ENCODE measurements around the gene OPN3. TPM values are rescaled to one million over a fixed set of nuclear protein-coding genes. Genes with fewer than 3 reads are reported as not detected.

Gene OPN3
- total and polyA plus RNA-seq, 2 of the 4 experiments (the other 2 are of a cell fraction): 16.4 to 21.9 TPM

DNA sequence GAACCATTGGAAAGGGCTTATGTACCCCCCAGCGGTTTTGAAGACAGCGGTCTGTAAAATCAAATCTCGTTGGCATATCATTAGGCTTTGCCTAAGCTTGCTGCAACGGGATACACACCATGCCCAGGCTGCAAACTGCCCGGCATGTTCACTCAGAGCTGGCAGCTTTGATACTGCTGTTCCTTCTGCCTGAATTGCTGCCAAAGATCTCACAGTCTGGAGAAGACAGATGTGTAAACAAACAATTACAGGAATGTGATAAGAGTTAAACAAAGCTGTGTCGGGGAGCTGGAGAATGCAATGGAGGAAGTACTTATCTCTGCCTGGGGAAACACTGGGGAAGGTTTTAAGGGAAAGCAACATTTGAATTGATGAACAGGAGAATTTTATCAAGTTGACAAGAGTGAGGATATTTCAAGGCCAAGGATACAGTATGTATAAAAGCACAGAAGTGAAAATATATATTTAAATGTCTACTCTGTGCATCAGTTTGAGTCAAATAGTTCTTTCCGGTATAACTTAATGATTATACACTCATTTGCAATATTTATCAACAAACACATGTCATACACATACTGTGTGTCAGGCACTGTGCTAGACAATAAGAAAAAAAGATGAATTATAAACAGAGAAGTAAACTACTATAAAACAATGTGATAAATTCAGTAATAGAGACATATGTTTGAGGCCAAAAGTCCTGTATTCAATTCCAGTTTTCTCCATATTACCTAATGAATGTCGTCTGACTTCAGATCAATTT, 29.9 kb downstream of the OPN3 start (continued):
- TF ChIP-seq BHLHE40 (IDR thresholded peaks at IDR 0.05; ENCODE audit: low read depth, low read length) (no peak), MAFK (IDR thresholded peaks at IDR 0.05; ENCODE audit: low read depth, low read length) (no peak)

DNA sequence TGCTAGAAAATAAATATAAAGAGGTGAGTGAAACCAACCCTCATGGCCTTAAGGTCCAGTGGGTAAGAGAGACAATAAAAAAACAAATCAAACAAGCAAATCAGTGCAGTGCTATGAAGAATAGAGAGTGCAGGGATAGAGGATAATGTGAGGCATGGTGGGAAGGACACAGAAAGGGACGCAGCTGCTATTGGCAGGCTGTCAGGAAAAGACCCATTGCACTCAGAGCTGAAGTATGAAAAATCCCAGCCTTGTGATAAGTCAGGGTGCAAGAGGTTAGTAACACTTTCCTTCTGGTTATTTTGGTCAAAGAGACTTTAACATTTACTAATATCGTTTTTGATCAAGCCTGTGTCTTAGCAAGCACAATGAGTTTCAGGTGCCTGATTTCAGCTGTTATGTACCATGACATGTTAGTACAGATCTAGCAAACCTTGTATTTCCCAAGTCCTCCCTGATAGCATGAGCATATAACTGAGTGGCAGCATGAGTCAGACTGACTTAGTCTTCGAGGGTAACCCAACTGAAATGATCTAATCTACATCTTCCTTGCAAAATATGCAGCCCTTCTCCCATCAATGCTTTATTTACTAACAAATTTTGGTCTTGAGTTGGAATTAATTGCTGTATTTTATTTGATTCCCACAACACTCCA, 31.7 kb downstream of the OPN3 start:
- H2AK5ac ChIP-seq (ENCODE audit: low read depth, low read length): no peak overlapping the region
- no peak overlapping the region for H3K4me3 ChIP-seq (ENCODE audit: insufficient read depth, low read depth, low read length)
- H2AFZ ChIP-seq (replicated peaks; ENCODE audit: low read length, poor library complexity): no peak overlapping the region
- no peak overlapping the region for H2BK120ac ChIP-seq (ENCODE audit: low read depth, low read length)
- H3K9ac ChIP-seq (ENCODE audit: low read depth, low read length): no peak overlapping the region
- no peak overlapping the region for H2BK20ac ChIP-seq (ENCODE audit: low read depth, low read length)
- H3K4ac ChIP-seq (ENCODE audit: low read depth, low read length): no peak overlapping the region
- H3K27me3 ChIP-seq (ENCODE audit: control insufficient read depth, insufficient read depth, low read length): no peaks in the 10 kb centered on the region
- no peak overlapping the region for H2AK9ac ChIP-seq (replicated peaks; ENCODE audit: low read depth, low read length, poor library complexity)
- no TSS peak for BruUV-seq (replicated peaks)
- CTCF ChIA-PET: no interaction called here
- no CpG with 5 or more reads among the region's 3 CpGs for WGBS, 2 experiments (ENCODE audit: extremely low coverage in 2 of 2, insufficient read length in 1 of 2)
- H3K23ac ChIP-seq (ENCODE audit: low read depth, low read length): no peak overlapping the region; the same call in 1 of the 2 replicates
- no peak overlapping the region for H4K91ac ChIP-seq (ENCODE audit: insufficient read depth, low read depth, low read length)
- H3K4me2 ChIP-seq (ENCODE audit: low read depth, low read length): no peak overlapping the region
- H4K5ac ChIP-seq (ENCODE audit: low read depth, low read length): no peak overlapping the region
- peaks cover 15% of the 10 kb centered on the region for H3K4me1 ChIP-seq (ENCODE audit: control insufficient read depth, insufficient read depth, low read length)
- no peaks in the 10 kb centered on the region for H3K9me3 ChIP-seq (ENCODE audit: control insufficient read depth, insufficient read depth, low read length)
- POLR2A ChIA-PET (ENCODE audit: unreplicated experiment): no interaction called here
- H3K9me1 ChIP-seq (ENCODE audit: insufficient read depth, low read length): peaks cover 3% of the 10 kb centered on the region; the same call in 1 of the 2 replicates
- no peaks in the 10 kb centered on the region for H4K20me1 ChIP-seq (ENCODE audit: insufficient read depth, low read length)
- no peak overlapping the region for H3K14ac ChIP-seq (replicated peaks; ENCODE audit: low read depth, low read length)
- no peak overlapping the region for H2BK5ac ChIP-seq (ENCODE audit: low read depth, low read length, poor library complexity, severe bottlenecking)
- no peak overlapping the region for H3K18ac ChIP-seq (ENCODE audit: low read depth, low read length)
- H3K56ac ChIP-seq (ENCODE audit: extremely low read depth, insufficient read depth, low read length): no peak overlapping the region
- peak; percentile 50 for ATAC-seq (ENCODE audit: low read depth)
- dilution Hi-C loops (cut with HindIII; ENCODE audit: low sequenced_read_pairs, unreplicated experiment): no loop called here
- peak; percentile 79 for DNase-seq
- no peak overlapping the region for H2BK15ac ChIP-seq (ENCODE audit: low read depth, low read length)
- in situ Hi-C loops (cut with MboI; ENCODE audit: low sequenced_read_pairs): loop anchor here (25.0 kb wide), 1 partner anchor 1704 kb away; no protein-coding TSS in a partner anchor
- H3K79me1 ChIP-seq (ENCODE audit: low read depth in 1 of 2, low read length in 2 of 2): peaks cover 3 to 8% of the 10 kb centered on the region in 2 experiments; a peak in 1 of 4 replicates
- intact Hi-C loops (cut with micrococcal nuclease): no loop called here
- H4K8ac ChIP-seq (ENCODE audit: low read depth in 2 of 2, low read length in 2 of 2): no peak overlapping the region
- H3K27ac ChIP-seq (ENCODE audit: insufficient read depth, low read length): no peak overlapping the region
- peaks cover 3% of the 10 kb centered on the region; the same call in 1 of the 2 replicates for H3K36me3 ChIP-seq (ENCODE audit: control insufficient read depth, insufficient read depth, low read length)
- TF ChIP-seq, protein P1, sequence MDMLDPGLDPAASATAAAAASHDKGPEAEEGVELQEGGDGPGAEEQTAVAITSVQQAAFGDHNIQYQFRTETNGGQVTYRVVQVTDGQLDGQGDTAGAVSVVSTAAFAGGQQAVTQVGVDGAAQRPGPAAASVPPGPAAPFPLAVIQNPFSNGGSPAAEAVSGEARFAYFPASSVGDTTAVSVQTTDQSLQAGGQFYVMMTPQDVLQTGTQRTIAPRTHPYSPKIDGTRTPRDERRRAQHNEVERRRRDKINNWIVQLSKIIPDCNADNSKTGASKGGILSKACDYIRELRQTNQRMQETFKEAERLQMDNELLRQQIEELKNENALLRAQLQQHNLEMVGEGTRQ (IDR thresholded peaks at IDR 0.05; ENCODE audit: low read depth, low read length): no peak
- no peak for TF ChIP-seq SMC3 (IDR thresholded peaks at IDR 0.05; ENCODE audit: low read depth, low read length)
- TF ChIP-seq MAZ (IDR thresholded peaks at IDR 0.05; ENCODE audit: borderline replicate concordance, low read depth, low read length): no peak
- no peak for TF ChIP-seq POLR2A (IDR thresholded peaks at IDR 0.05; ENCODE audit: low read depth, low read length)
- TF ChIP-seq CHD1 (IDR thresholded peaks at IDR 0.05; ENCODE audit: low read depth, low read length): no peak
- no peak for TF ChIP-seq RAD21 (IDR thresholded peaks at IDR 0.05; ENCODE audit: low read length)
- TF ChIP-seq MAFK (IDR thresholded peaks at IDR 0.05; ENCODE audit: low read depth, low read length): no peak
- no peak for TF ChIP-seq RFX5 (IDR thresholded peaks at IDR 0.05; ENCODE audit: low read depth, low read length)
- TF ChIP-seq, protein P2, sequence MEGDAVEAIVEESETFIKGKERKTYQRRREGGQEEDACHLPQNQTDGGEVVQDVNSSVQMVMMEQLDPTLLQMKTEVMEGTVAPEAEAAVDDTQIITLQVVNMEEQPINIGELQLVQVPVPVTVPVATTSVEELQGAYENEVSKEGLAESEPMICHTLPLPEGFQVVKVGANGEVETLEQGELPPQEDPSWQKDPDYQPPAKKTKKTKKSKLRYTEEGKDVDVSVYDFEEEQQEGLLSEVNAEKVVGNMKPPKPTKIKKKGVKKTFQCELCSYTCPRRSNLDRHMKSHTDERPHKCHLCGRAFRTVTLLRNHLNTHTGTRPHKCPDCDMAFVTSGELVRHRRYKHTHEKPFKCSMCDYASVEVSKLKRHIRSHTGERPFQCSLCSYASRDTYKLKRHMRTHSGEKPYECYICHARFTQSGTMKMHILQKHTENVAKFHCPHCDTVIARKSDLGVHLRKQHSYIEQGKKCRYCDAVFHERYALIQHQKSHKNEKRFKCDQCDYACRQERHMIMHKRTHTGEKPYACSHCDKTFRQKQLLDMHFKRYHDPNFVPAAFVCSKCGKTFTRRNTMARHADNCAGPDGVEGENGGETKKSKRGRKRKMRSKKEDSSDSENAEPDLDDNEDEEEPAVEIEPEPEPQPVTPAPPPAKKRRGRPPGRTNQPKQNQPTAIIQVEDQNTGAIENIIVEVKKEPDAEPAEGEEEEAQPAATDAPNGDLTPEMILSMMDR (conservative IDR thresholded peaks at IDR 0.05; ENCODE audit: low read depth, low read length): no peak
- TF ChIP-seq BHLHE40 (IDR thresholded peaks at IDR 0.05; ENCODE audit: low read depth, low read length): no peak
- TF ChIP-seq, protein P3, sequence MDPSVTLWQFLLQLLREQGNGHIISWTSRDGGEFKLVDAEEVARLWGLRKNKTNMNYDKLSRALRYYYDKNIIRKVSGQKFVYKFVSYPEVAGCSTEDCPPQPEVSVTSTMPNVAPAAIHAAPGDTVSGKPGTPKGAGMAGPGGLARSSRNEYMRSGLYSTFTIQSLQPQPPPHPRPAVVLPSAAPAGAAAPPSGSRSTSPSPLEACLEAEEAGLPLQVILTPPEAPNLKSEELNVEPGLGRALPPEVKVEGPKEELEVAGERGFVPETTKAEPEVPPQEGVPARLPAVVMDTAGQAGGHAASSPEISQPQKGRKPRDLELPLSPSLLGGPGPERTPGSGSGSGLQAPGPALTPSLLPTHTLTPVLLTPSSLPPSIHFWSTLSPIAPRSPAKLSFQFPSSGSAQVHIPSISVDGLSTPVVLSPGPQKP (IDR thresholded peaks at IDR 0.05; ENCODE audit: borderline replicate concordance, low read depth, low read length): no peak

Measured in IMR-90 (cell line).